IMR-90 (cell line): ENCODE measurements around the gene USP24. TPM values are rescaled to one million over a fixed set of nuclear protein-coding genes. Genes with fewer than 3 reads are reported as not detected.

Experiments used
- ATAC-seq: fragments of 200-7000 bp; cut with Tn5 transposase; 2 replicates; pipeline ENCODE4 v1.9.1; 2020; ENCODE audit warnings: low read depth, mild to moderate bottlenecking, moderate library complexity
- BruUV-seq: library from RNA; stranded (reverse); fragments of 400-500 nt; replicated peaks from 2 replicates; lab custom pipeline; 2021; lab: Mats Ljungman, UMichigan
- CTCF ChIA-PET: fragments of 300-600 bp; formaldehyde crosslinking; extraction: SDS; loops from one replicate; lab custom pipeline; 2021; ENCODE audit warnings: antibody characterized with exemption; lab: Yijun Ruan, JAX
- POLR2A ChIA-PET: fragments of 300-600 bp; sonication (Branson Sonifier 250); formaldehyde crosslinking; loops from one replicate; lab custom pipeline; 2022; ENCODE audit warnings: antibody characterized with exemption; ENCODE audit not compliant: unreplicated experiment; lab: Charles Lee
- DNase-seq: peaks from one replicate; pipeline ENCODE4 v3.0.0; 2013
- H2AFZ ChIP-seq: replicated peaks from 2 replicates; pipeline ENCODE3; 2013; ENCODE audit warnings: low read length, mild to moderate bottlenecking; ENCODE audit not compliant: poor library complexity
- H2AK5ac ChIP-seq: 2 replicates; pipeline ENCODE4 v1.6.1; 2013; ENCODE audit warnings: low read depth, low read length, inconsistent platforms
- H2AK9ac ChIP-seq: replicated peaks from 2 replicates; pipeline ENCODE3; 2013; ENCODE audit warnings: mild to moderate bottlenecking, low read depth, low read length, moderate library complexity; ENCODE audit not compliant: poor library complexity
- H2BK120ac ChIP-seq: 2 replicates; pipeline ENCODE4 v1.6.1; 2013; ENCODE audit warnings: low read depth, low read length, inconsistent platforms
- H2BK15ac ChIP-seq: 3 replicates; pipeline ENCODE4 v1.6.1; 2013; ENCODE audit warnings: low read depth, low read length, inconsistent platforms
- H2BK20ac ChIP-seq: 2 replicates; pipeline ENCODE4 v1.6.1; 2013; ENCODE audit warnings: low read depth, mild to moderate bottlenecking, inconsistent platforms, low read length, moderate library complexity
- H2BK5ac ChIP-seq: 2 replicates; pipeline ENCODE4 v1.6.1; 2013; ENCODE audit warnings: mild to moderate bottlenecking, low read depth, low read length, inconsistent platforms; ENCODE audit not compliant: poor library complexity, severe bottlenecking
- H3K14ac ChIP-seq: replicated peaks from 2 replicates; pipeline ENCODE4 v1.6.1; 2013; ENCODE audit warnings: low read depth, low read length, inconsistent platforms
- H3K18ac ChIP-seq: 2 replicates; pipeline ENCODE4 v1.6.1; 2013; ENCODE audit warnings: low read depth, low read length, control low read depth
- H3K23ac ChIP-seq: 2 replicates; pipeline ENCODE4 v1.6.1; 2013; ENCODE audit warnings: low read depth, low read length, inconsistent platforms
- H3K27ac ChIP-seq: 2 replicates; pipeline ENCODE4 v1.5.1; 2013; ENCODE audit warnings: mild to moderate bottlenecking, control low read depth, low read length; ENCODE audit not compliant: insufficient read depth
- H3K27me3 ChIP-seq: 2 replicates; pipeline ENCODE4 v1.6.1; 2013; ENCODE audit warnings: low read length; ENCODE audit not compliant: control insufficient read depth, insufficient read depth
- H3K36me3 ChIP-seq: 2 replicates; pipeline ENCODE4 v1.6.1; 2013; ENCODE audit warnings: low read length, mixed read lengths; ENCODE audit not compliant: control insufficient read depth, insufficient read depth
- H3K4ac ChIP-seq: 2 replicates; pipeline ENCODE4 v1.6.1; 2013; ENCODE audit warnings: low read depth, low read length, inconsistent platforms
- H3K4me1 ChIP-seq: 2 replicates; pipeline ENCODE4 v1.6.1; 2013; ENCODE audit warnings: low read length, mixed read lengths; ENCODE audit not compliant: control insufficient read depth, insufficient read depth
- H3K4me2 ChIP-seq: 2 replicates; pipeline ENCODE4 v1.6.1; 2013; ENCODE audit warnings: low read depth, mild to moderate bottlenecking, control low read depth, low read length, moderate library complexity
- H3K4me3 ChIP-seq: 2 replicates; pipeline ENCODE4 v1.5.1; 2013; ENCODE audit warnings: low read depth, mild to moderate bottlenecking, control low read depth, low read length, moderate library complexity; ENCODE audit not compliant: insufficient read depth
- H3K56ac ChIP-seq: 2 replicates; pipeline ENCODE4 v1.6.1; 2013; ENCODE audit warnings: low read length, inconsistent platforms; ENCODE audit not compliant: insufficient read depth; ENCODE audit errors: extremely low read depth
- H3K79me1 ChIP-seq, 2 experiments: 2 replicates each; pipeline ENCODE4 v1.6.1; 2013; ENCODE audit warnings: low read length in 2 of 2, inconsistent platforms in 1 of 2, low read depth in 1 of 2
- H3K9ac ChIP-seq: 2 replicates; pipeline ENCODE4 v1.6.1; 2013; ENCODE audit warnings: low read depth, low read length, control low read depth
- H3K9me1 ChIP-seq: 2 replicates; pipeline ENCODE4 v1.6.1; 2013; ENCODE audit warnings: low read length, inconsistent platforms; ENCODE audit not compliant: insufficient read depth
- H3K9me3 ChIP-seq: 2 replicates; pipeline ENCODE4 v1.6.1; 2013; ENCODE audit warnings: low read length; ENCODE audit not compliant: control insufficient read depth, insufficient read depth
- H4K20me1 ChIP-seq: 2 replicates; pipeline ENCODE4 v1.6.1; 2013; ENCODE audit warnings: low read length, inconsistent platforms; ENCODE audit not compliant: insufficient read depth
- H4K5ac ChIP-seq: 2 replicates; pipeline ENCODE4 v1.6.1; 2013; ENCODE audit warnings: mild to moderate bottlenecking, low read depth, low read length, control low read depth
- H4K8ac ChIP-seq, 2 experiments: 2 replicates each; pipeline ENCODE4 v1.6.1; 2013; ENCODE audit warnings: low read depth in 2 of 2, low read length in 2 of 2, control low read depth in 1 of 2, inconsistent platforms in 1 of 2
- H4K91ac ChIP-seq: 2 replicates; pipeline ENCODE4 v1.6.1; 2013; ENCODE audit warnings: low read depth, low read length, inconsistent platforms; ENCODE audit not compliant: insufficient read depth
- BHLHE40 ChIP-seq: fragments of 150-350 bp; IDR thresholded peaks from 2 replicates; pipeline ENCODE4 v1.6.1; 2016; ENCODE audit warnings: mild to moderate bottlenecking, low read depth, low read length
- CHD1 ChIP-seq: IDR thresholded peaks from 2 replicates; pipeline ENCODE4 v1.6.1; 2012; ENCODE audit warnings: low read depth, low read length, improper control_type of control experiment
- FOS ChIP-seq: fragments of 150-350 bp; IDR thresholded peaks from 2 replicates; pipeline ENCODE4 v1.6.1; 2016; ENCODE audit warnings: low read depth, low read length
- MAFK ChIP-seq: IDR thresholded peaks from 2 replicates; pipeline ENCODE4 v1.6.1; 2012; ENCODE audit warnings: low read depth, low read length, improper control_type of control experiment
- MAZ ChIP-seq: IDR thresholded peaks from 2 replicates; pipeline ENCODE4 v1.6.1; 2012; ENCODE audit warnings: low read depth, mild to moderate bottlenecking, low read length, improper control_type of control experiment, moderate library complexity, borderline replicate concordance
- POLR2A ChIP-seq: IDR thresholded peaks from 2 replicates; pipeline ENCODE4 v1.6.1; 2012; ENCODE audit warnings: mild to moderate bottlenecking, low read depth, low read length
- RAD21 ChIP-seq: IDR thresholded peaks from 2 replicates; pipeline ENCODE4 v1.6.1; 2012; ENCODE audit warnings: low read length, improper control_type of control experiment
- RCOR1 ChIP-seq: IDR thresholded peaks from 2 replicates; pipeline ENCODE4 v1.6.1; 2012; ENCODE audit warnings: mild to moderate bottlenecking, low read length, improper control_type of control experiment; ENCODE audit not compliant: insufficient replicate concordance
- USF2 ChIP-seq: fragments of 150-350 bp; IDR thresholded peaks from 2 replicates; pipeline ENCODE4 v1.6.1; 2017; ENCODE audit warnings: mild to moderate bottlenecking, antibody characterized with exemption, low read length, low read depth
- WGBS, 2 experiments: methylation state at CpG; one replicate each; pipeline versions ENCODE4 v1.1.5 to v1.1.7; 2013; ENCODE audit warnings: missing lambda C conversion rate in 2 of 2; ENCODE audit not compliant: insufficient read length in 1 of 2; ENCODE audit errors: extremely low coverage in 2 of 2; 5-methylcytosine and 5-hydroxymethylcytosine counted together
- dilution Hi-C: fragments of 300-500 bp; cut with HindIII; formaldehyde crosslinking; loops from one replicate; pipeline ENCODE4 v1.14.3; 2018; ENCODE audit warnings: low sequenced_read_pairs; ENCODE audit not compliant: unreplicated experiment
- in situ Hi-C: fragments of 300-500 bp; cut with MboI; formaldehyde crosslinking; loops from 3 replicates; pipeline ENCODE4 v1.14.3; 2019; ENCODE audit warnings: low sequenced_read_pairs, inconsistent platforms, mixed read lengths
- intact Hi-C: fragments of 100-400 bp; cut with micrococcal nuclease; formaldehyde crosslinking; loops from 2 replicates; pipeline ENCODE4 v1.10.0; 2022
- polyA plus RNA-seq, 3 experiments: library from polyadenylated mRNA; depleted of rRNA; stranded (reverse); fragments of >200 nt; gene quantifications; 2 replicates each; pipeline ENCODE4 v1.2.3, GENCODE V29; 2012; ENCODE audit warnings: low replicate concordance in 1 of 3
- total RNA-seq: library from RNA; depleted of rRNA; stranded (reverse); fragments of >200 nt; gene quantifications from 2 replicates; pipeline ENCODE4 v1.2.3, GENCODE V29; 2012

The USP24 gene
- total and polyA plus RNA-seq, 2 of the 4 experiments (the other 2 are of a cell fraction), result 8.4 to 36.7 TPM

GRCh38 chr1:55170426-55170825, 44.7 kb downstream of the USP24 start:
- Histone ChIP-seq H4K20me1 (peaks cover 3% of the 10 kb centered on the region; the same call in 1 of the 2 replicates), H3K9me3 (no peaks in the 10 kb centered on the region), H2BK15ac (no peak overlapping the region), H4K8ac (no peak overlapping the region), H3K4me2 (no peak overlapping the region), H3K18ac (no peak overlapping the region), H3K4me1 (no peaks in the 10 kb centered on the region; the same call in 1 of the 2 replicates), H2BK120ac (no peak overlapping the region), H3K14ac (no peak overlapping the region), H3K36me3 (peaks cover 10% of the 10 kb centered on the region), H3K4me3 (no peak overlapping the region), H4K91ac (no peak overlapping the region), H2BK20ac (no peak overlapping the region), H2AFZ (no peak overlapping the region), H2AK9ac (no peak overlapping the region), H2AK5ac (no peak overlapping the region), H3K23ac (no peak overlapping the region), H3K56ac (no peak overlapping the region), H3K4ac (no peak overlapping the region), H3K9me1 (peaks cover 5% of the 10 kb centered on the region), H3K27me3 (no peaks in the 10 kb centered on the region), H3K9ac (no peak overlapping the region), H3K79me1 (peaks cover 7 to 26% of the 10 kb centered on the region in 2 experiments), H4K5ac (no peak overlapping the region), H2BK5ac (no peak overlapping the region), H3K27ac (no peak overlapping the region)
- WGBS, 2 experiments, result no CpG with 5 or more reads among the region's 1 CpG
- CTCF ChIA-PET, result interaction anchor here (1.5 kb wide), 1 partner anchor 9 kb away, joined by 4 read pairs; no protein-coding TSS in a partner anchor
- dilution Hi-C loops (no loop called here), intact Hi-C loops (no loop called here), in situ Hi-C loops (no loop called here)
- ATAC-seq (no peak), DNase-seq (no peak)
- TF ChIP-seq USF2, result no peak
- TF ChIP-seq MAFK, result no peak
- TF ChIP-seq POLR2A, result no peak
- no peak for TF ChIP-seq MAZ
- no peak for TF ChIP-seq RCOR1
- no peak for TF ChIP-seq BHLHE40
- TF ChIP-seq RAD21, result no peak
- no peak for TF ChIP-seq CHD1
- no peak for TF ChIP-seq FOS
- POLR2A ChIA-PET, result no interaction called here
- no TSS peak for BruUV-seq
